OCI-LY7 (cell line): ENCODE measurements around the gene CYP46A1. TPM values are rescaled to one million over a fixed set of nuclear protein-coding genes. Genes with fewer than 3 reads are reported as not detected.

Source experiments
- BruUV-seq: library from RNA; stranded (reverse); fragments of 400-500 nt; replicated peaks from 2 replicates; lab custom pipeline; 2021; lab: Mats Ljungman, UMichigan
- CTCF ChIA-PET: fragments of 300-600 bp; sonication (Branson Sonifier 250); formaldehyde crosslinking; loops from one replicate; lab custom pipeline; 2022; ENCODE audit warnings: antibody characterized with exemption; ENCODE audit not compliant: unreplicated experiment; lab: Charles Lee
- POLR2A ChIA-PET: fragments of 300-600 bp; sonication (Branson Sonifier 250); formaldehyde crosslinking; loops from one replicate; lab custom pipeline; 2022; ENCODE audit warnings: antibody characterized with exemption; lab: Charles Lee
- DNase-seq: peaks from one replicate; pipeline ENCODE4 v3.0.0-alpha.2; 2015; ENCODE audit warnings: low spot score
- H2AFZ ChIP-seq: fragments of 200-600 bp; sonication (generic), shearing (Covaris generic); 2 replicates; pipeline ENCODE4 v1.6.1; 2014; ENCODE audit warnings: mild to moderate bottlenecking, antibody characterized with exemption, low read length, moderate library complexity
- H3K27ac ChIP-seq: fragments of 200-600 bp; sonication (generic); 2 replicates; pipeline ENCODE4 v1.5.1; 2014; ENCODE audit warnings: mixed run types, low read depth, mild to moderate bottlenecking, moderate library complexity, low read length, inconsistent platforms; ENCODE audit not compliant: poor library complexity, severe bottlenecking
- H3K36me3 ChIP-seq: fragments of 200-600 bp; sonication (generic); 2 replicates; pipeline ENCODE4 v1.6.1; 2014; ENCODE audit warnings: mild to moderate bottlenecking, antibody characterized with exemption, low read length, moderate library complexity, mixed read lengths; ENCODE audit not compliant: insufficient read depth
- H3K4me1 ChIP-seq: fragments of 200-600 bp; sonication (generic); 2 replicates; pipeline ENCODE4 v1.5.1; 2014; ENCODE audit warnings: mild to moderate bottlenecking, low read length; ENCODE audit not compliant: insufficient read depth, poor library complexity, severe bottlenecking
- H3K4me2 ChIP-seq: fragments of 200-600 bp; sonication (generic); 2 replicates; pipeline ENCODE4 v1.6.1; 2014; ENCODE audit warnings: mild to moderate bottlenecking, low read length
- H3K4me3 ChIP-seq: fragments of 200-600 bp; sonication (generic); 2 replicates; pipeline ENCODE4 v1.5.1; 2014; ENCODE audit warnings: mild to moderate bottlenecking, low read depth, low read length; ENCODE audit not compliant: poor library complexity, severe bottlenecking
- H3K79me2 ChIP-seq: fragments of 200-600 bp; sonication (generic); 2 replicates; pipeline ENCODE4 v1.6.1; 2016; ENCODE audit warnings: low read depth, mild to moderate bottlenecking, low read length, moderate library complexity, mixed read lengths; ENCODE audit not compliant: insufficient read depth
- H3K9me2 ChIP-seq: fragments of 200-600 bp; sonication (generic); 2 replicates; pipeline ENCODE4 v1.6.1; 2016; ENCODE audit warnings: mild to moderate bottlenecking, low read length, mixed read lengths; ENCODE audit not compliant: insufficient read depth
- H3K9me3 ChIP-seq: fragments of 200-600 bp; sonication (generic); 2 replicates; pipeline ENCODE4 v1.6.1; 2014; ENCODE audit warnings: mild to moderate bottlenecking, mixed run types, low read length, mixed read lengths
- H4K20me1 ChIP-seq: fragments of 200-600 bp; sonication (generic); 2 replicates; pipeline ENCODE4 v1.6.1; 2014; ENCODE audit warnings: mild to moderate bottlenecking, antibody characterized with exemption, low read length, moderate library complexity, mixed read lengths; ENCODE audit not compliant: insufficient read depth
- EZH2phosphoT487 ChIP-seq: fragments of 200-600 bp; sonication (generic); IDR thresholded peaks from 2 replicates; pipeline ENCODE4 v1.6.1; 2018; ENCODE audit warnings: low read depth, borderline replicate concordance, mild to moderate bottlenecking, mixed run types, antibody characterized with exemption, low read length, moderate library complexity, mixed read lengths
- intact Hi-C: fragments of 100-400 bp; cut with micrococcal nuclease; formaldehyde crosslinking; loops from one replicate; pipeline ENCODE4 v1.10.0; 2022; ENCODE audit not compliant: unreplicated experiment
- total RNA-seq, 2 experiments: library from RNA; depleted of rRNA in 1 of 2; stranded (reverse); fragments of >200 nt in 1 of 2; shearing (Covaris generic) in 1 of 2; gene quantifications; 2 replicates each; pipeline ENCODE4 v1.2.3, GENCODE V29; 2014 to 2022
- TF ChIP-seq, protein P1 (sequence below): fragments of 200-600 bp; sonication (generic); conservative IDR thresholded peaks from 2 replicates; pipeline ENCODE4 v1.5.1; 2014; ENCODE audit warnings: mild to moderate bottlenecking, antibody characterized with exemption, low read length, moderate library complexity, mixed read lengths

CYP46A1 gene
- total RNA-seq, 2 experiments from 2014 or later: 4.1 to 10.8 TPM

DNA sequence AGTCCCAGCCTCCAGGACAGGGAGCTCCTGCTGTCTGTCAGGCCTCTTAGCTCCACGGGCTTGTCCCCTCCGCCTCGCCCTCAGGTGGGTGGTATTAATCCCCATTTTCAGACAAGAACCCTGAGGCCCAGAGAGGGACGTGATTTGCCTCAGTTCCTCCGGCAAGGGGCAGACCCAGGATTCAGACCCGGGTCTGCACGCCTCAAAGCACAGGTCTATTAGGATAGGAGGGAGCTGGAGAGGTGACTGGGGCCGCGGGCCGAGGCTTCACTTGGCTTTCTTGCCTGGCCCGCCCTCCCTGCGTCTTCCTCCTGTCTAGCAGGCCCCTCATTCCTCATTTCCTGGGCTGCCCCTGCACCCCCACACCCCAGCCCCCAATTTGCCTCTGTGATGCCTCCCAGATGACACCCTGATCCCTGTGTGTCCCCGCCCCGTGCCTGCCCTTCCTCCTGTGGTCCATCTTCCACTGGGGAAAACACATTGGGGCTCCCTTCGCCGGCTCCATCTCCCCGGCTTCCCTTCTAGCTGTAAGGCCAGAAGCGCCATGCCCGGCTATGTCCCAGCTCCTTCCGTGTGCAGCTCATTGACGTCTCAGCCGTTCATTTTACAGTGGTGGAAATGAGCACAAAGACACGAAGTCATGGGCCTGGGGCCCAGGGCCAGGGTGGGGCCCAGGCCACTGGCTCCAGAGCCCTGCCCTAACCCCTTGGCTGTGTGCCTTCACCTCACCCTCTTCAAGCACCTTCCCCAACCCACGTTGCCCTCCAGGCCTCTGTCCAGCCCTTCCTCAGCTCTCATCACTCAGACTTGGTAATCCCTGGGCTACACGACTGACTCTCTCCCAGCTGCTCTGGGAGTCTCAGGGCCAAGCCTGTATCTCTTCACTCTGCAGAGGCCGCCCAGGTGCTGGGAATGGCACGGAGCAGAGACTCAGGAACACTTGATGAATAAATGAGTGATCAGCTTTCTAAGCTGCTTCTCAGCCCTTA lies 15.5 kb upstream of the CYP46A1 start:
- no TSS peak for BruUV-seq
- POLR2A ChIA-PET: interaction anchor here (0.6 to 2.2 kb wide), 5 partner anchors 9 to 128 kb away, joined by 3 to 6 read pairs (median 4); partner anchors contain the start of gene CYP46A1
- H3K79me2 ChIP-seq: no peaks in the 10 kb centered on the region
- no peaks in the 10 kb centered on the region for H4K20me1 ChIP-seq
- no peaks in the 10 kb centered on the region for H3K9me3 ChIP-seq
- peaks cover 61% of the 10 kb centered on the region for H3K4me1 ChIP-seq
- H2AFZ ChIP-seq: no peak overlapping the region
- CTCF ChIA-PET: interaction anchor here (0.7 to 1.5 kb wide), 5 partner anchors 8 to 20 kb away, joined by 4 to 6 read pairs (median 4); partner anchors contain the start of gene CYP46A1
- no peaks in the 10 kb centered on the region for H3K36me3 ChIP-seq
- no peaks in the 10 kb centered on the region for H3K9me2 ChIP-seq
- no peak overlapping the region for H3K4me2 ChIP-seq
- TF ChIP-seq, protein P1, sequence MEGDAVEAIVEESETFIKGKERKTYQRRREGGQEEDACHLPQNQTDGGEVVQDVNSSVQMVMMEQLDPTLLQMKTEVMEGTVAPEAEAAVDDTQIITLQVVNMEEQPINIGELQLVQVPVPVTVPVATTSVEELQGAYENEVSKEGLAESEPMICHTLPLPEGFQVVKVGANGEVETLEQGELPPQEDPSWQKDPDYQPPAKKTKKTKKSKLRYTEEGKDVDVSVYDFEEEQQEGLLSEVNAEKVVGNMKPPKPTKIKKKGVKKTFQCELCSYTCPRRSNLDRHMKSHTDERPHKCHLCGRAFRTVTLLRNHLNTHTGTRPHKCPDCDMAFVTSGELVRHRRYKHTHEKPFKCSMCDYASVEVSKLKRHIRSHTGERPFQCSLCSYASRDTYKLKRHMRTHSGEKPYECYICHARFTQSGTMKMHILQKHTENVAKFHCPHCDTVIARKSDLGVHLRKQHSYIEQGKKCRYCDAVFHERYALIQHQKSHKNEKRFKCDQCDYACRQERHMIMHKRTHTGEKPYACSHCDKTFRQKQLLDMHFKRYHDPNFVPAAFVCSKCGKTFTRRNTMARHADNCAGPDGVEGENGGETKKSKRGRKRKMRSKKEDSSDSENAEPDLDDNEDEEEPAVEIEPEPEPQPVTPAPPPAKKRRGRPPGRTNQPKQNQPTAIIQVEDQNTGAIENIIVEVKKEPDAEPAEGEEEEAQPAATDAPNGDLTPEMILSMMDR: no peak
- DNase-seq: no peak
- H3K27ac ChIP-seq: no peak overlapping the region
- H3K4me3 ChIP-seq: no peak overlapping the region
- intact Hi-C loops: no loop called here

DNA sequence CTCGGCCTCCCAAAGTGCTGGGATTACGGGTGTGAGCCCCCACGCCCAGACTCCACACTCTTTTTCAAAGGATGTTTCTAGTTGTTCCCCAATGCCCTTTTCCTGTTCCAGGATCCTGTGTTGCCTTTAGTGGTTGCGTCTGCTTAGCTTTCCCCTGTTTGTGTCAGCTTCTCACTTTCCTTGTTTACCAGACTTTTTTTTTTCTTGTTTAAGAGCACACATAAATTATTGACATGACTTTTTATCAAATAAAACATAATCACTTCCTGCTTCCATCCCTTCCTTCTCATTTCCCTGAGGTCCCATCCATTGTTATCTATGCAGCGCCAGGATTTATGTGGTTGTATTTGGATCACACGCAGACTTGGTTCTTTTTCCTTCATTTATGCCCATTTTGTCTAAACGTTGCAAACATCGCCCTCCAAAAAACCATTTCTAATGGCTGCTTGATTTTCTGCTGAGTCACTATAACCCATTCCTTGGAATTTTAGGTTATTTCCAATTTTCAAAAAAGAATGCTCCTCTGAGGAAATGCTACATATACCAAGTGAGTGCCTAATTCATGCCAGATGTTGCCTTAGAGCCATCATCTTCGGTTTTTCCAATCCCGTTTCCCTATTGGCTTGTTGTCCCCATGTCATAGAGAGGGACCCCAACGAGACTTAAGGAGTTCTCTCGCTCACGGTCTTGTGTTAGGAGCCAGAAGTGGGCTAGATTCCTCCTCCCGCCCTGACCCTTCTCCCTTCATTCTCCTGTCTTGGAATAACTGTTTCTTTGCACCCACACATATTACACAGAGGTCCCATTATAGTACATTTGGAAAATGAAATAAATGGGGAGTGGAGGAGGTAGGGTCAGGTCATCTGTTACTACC lies 13.5 kb upstream of the CYP46A1 start:
- POLR2A ChIA-PET: no interaction called here
- CTCF ChIA-PET: no interaction called here
- DNase-seq: no peak
- Histone ChIP-seq H3K9me3 (no peaks in the 10 kb centered on the region), H3K4me2 (no peak overlapping the region), H3K79me2 (no peaks in the 10 kb centered on the region), H4K20me1 (no peaks in the 10 kb centered on the region), H3K4me1 (peaks cover 41% of the 10 kb centered on the region), H3K36me3 (no peaks in the 10 kb centered on the region), H3K4me3 (no peak overlapping the region), H3K9me2 (no peaks in the 10 kb centered on the region), H2AFZ (no peak overlapping the region), H3K27ac (no peak overlapping the region)
- TF ChIP-seq, protein P1: no peak
- TF ChIP-seq EZH2phosphoT487: no peak
- intact Hi-C loops: no loop called here
- no TSS peak for BruUV-seq
